Measurements from ENCODE around the gene IMPA2.

DNA sequence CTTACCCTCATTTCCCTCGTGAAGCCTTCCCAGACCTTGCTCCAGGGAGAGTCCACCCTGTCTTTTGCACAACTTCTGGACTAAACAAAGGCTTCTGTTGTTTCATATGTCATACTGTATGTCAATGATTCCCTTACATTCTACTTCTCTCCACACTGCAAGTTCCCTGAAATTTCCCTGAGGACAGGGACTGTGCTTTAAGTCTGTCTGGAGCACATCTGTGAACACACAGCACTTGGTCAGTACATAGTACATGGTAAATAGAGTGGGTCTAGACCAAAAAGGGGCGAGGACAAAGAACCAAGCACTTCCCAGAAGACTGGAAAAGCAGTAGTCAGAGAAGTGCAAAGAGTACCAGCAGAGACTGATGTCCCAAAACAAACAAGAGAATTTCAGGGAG is 23.7 kb upstream of the IMPA2 start:
- TF ChIP-seq, protein P1, sequence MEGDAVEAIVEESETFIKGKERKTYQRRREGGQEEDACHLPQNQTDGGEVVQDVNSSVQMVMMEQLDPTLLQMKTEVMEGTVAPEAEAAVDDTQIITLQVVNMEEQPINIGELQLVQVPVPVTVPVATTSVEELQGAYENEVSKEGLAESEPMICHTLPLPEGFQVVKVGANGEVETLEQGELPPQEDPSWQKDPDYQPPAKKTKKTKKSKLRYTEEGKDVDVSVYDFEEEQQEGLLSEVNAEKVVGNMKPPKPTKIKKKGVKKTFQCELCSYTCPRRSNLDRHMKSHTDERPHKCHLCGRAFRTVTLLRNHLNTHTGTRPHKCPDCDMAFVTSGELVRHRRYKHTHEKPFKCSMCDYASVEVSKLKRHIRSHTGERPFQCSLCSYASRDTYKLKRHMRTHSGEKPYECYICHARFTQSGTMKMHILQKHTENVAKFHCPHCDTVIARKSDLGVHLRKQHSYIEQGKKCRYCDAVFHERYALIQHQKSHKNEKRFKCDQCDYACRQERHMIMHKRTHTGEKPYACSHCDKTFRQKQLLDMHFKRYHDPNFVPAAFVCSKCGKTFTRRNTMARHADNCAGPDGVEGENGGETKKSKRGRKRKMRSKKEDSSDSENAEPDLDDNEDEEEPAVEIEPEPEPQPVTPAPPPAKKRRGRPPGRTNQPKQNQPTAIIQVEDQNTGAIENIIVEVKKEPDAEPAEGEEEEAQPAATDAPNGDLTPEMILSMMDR (conservative IDR thresholded peaks at IDR 0.05 in 1 of 2, IDR thresholded peaks at IDR 0.05 in 1 of 2; ENCODE audit: low read depth in 1 of 2, low read length in 2 of 2) = no peak
- no peak for TF ChIP-seq EZH2 (IDR thresholded peaks at IDR 0.05; ENCODE audit: low read length, missing control alignments)

All from fibroblast of lung (primary cell).